ENCODE measurements around the gene MRPS18A. TPM values are rescaled to one million over a fixed set of nuclear protein-coding genes. Genes with fewer than 3 reads are reported as not detected.

Gene MRPS18A
- total and polyA plus RNA-seq, 2 donors (not counting 3 experiments of a cell fraction or from before 2014, with no cell fraction given): 39.8 to 83.8 TPM

DNA sequence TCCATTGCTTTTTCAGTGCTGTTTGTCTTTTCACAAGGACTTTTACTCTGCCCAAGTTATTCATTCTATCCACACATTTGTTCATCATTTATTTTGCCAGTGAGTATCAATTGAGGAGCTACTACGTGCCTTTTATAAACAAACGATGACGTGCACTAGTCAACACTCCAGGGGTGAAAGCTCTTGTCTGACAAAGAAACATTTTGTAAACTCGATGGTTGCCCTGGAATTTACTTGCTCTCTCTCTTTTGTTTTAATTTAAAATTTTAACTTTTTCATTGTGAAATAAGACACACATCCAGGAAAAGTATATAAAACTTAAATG, 8.3 kb upstream of the MRPS18A start:
- no peak overlapping the region for H3K4me2 ChIP-seq (ENCODE audit: insufficient read depth, low read length)

More for the DNA sequence above, 8.3 kb upstream of the MRPS18A start:
- Histone ChIP-seq H3K9ac (replicated peaks; ENCODE audit: extremely low read depth, insufficient read depth, low read length) (no peak overlapping the region), H3K79me2 (ENCODE audit: control insufficient read depth, insufficient read depth, low read length) (no peaks in the 10 kb centered on the region), H4K20me1 (replicated peaks; ENCODE audit: control insufficient read depth, extremely low read depth, insufficient read depth, low read length) (no peaks in the 10 kb centered on the region), H3K4me3 (replicated peaks in 1 of 3; ENCODE audit: insufficient read depth in 1 of 3, low read depth in 1 of 3, low read length in 3 of 3) (no peak overlapping the region), H3K27me3 (ENCODE audit: control insufficient read depth in 2 of 2, insufficient read depth in 2 of 2, low read length in 2 of 2) (no peaks in the 10 kb centered on the region), H3K36me3 (ENCODE audit: control insufficient read depth in 2 of 2, extremely low read depth in 1 of 2, insufficient read depth in 2 of 2, low read length in 2 of 2) (no peaks in the 10 kb centered on the region), H3K4me1 (ENCODE audit: control insufficient read depth, extremely low read depth, insufficient read depth, low read length) (peaks cover 24% of the 10 kb centered on the region), H3K9me3 (replicated peaks; ENCODE audit: control insufficient read depth, insufficient read depth, low read length) (no peaks in the 10 kb centered on the region), H3K9me1 (replicated peaks; ENCODE audit: control insufficient read depth, extremely low read depth, insufficient read depth, low read length) (no peaks in the 10 kb centered on the region), H3K27ac (ENCODE audit: insufficient read depth, low read depth, low read length) (no peak overlapping the region), H2AFZ (ENCODE audit: low read depth, low read length) (no peak overlapping the region)
- FAIRE-seq (no peak), DNase-seq (ENCODE audit: low read depth, low spot score) (no peak)
- dilution Hi-C loops (cut with MboI; ENCODE audit: extremely low pct_ligation_motif_present, low sequenced_read_pairs): no loop called here
- CTCF ChIA-PET: no interaction called here
- TF ChIP-seq POLR2AphosphoS5 (IDR thresholded peaks at IDR 0.05; ENCODE audit: insufficient read depth, low read depth, low read length) (no peak), GATA2 (IDR thresholded peaks at IDR 0.05; ENCODE audit: insufficient read depth, insufficient read length, low read depth, low read length) (no peak), JUN (IDR thresholded peaks at IDR 0.05; ENCODE audit: borderline replicate concordance, insufficient read depth, insufficient read length, low read depth) (no peak), MYC (IDR thresholded peaks at IDR 0.05; ENCODE audit: low read depth, low read length) (no peak), FOS (IDR thresholded peaks at IDR 0.05; ENCODE audit: borderline replicate concordance, insufficient read depth, low read length) (no peak), POLR2A (IDR thresholded peaks at IDR 0.05; ENCODE audit: low read depth, low read length) (no peak), EZH2 (IDR thresholded peaks at IDR 0.05; ENCODE audit: borderline replicate concordance, low read depth, low read length, severe bottlenecking) (no peak)
- TF ChIP-seq, protein P1, sequence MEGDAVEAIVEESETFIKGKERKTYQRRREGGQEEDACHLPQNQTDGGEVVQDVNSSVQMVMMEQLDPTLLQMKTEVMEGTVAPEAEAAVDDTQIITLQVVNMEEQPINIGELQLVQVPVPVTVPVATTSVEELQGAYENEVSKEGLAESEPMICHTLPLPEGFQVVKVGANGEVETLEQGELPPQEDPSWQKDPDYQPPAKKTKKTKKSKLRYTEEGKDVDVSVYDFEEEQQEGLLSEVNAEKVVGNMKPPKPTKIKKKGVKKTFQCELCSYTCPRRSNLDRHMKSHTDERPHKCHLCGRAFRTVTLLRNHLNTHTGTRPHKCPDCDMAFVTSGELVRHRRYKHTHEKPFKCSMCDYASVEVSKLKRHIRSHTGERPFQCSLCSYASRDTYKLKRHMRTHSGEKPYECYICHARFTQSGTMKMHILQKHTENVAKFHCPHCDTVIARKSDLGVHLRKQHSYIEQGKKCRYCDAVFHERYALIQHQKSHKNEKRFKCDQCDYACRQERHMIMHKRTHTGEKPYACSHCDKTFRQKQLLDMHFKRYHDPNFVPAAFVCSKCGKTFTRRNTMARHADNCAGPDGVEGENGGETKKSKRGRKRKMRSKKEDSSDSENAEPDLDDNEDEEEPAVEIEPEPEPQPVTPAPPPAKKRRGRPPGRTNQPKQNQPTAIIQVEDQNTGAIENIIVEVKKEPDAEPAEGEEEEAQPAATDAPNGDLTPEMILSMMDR (IDR thresholded peaks at IDR 0.05; ENCODE audit: extremely low read depth in 1 of 2, insufficient read depth in 1 of 2, low read depth in 1 of 2, low read length in 2 of 2): no peak
- TF ChIP-seq, protein P2, sequence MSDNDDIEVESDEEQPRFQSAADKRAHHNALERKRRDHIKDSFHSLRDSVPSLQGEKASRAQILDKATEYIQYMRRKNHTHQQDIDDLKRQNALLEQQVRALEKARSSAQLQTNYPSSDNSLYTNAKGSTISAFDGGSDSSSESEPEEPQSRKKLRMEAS (IDR thresholded peaks at IDR 0.05; ENCODE audit: insufficient read depth, insufficient read length): no peak
- POLR2A ChIA-PET: no interaction called here
- no TSS peak for BruUV-seq (replicated peaks)
- intact Hi-C loops (cut with micrococcal nuclease): no loop called here
